ENCODE measurements around the gene CIAO3. TPM values are rescaled to one million over a fixed set of nuclear protein-coding genes. Genes with fewer than 3 reads are reported as not detected.
"Not testable (repeated sequence)": the region's sequence is repeated elsewhere in the genome, so short reads cannot be mapped to it uniquely, and the experiment has no call there.

The CIAO3 gene
- total RNA-seq, 1 donor from 2014 or later, result 39.5 TPM

DNA sequence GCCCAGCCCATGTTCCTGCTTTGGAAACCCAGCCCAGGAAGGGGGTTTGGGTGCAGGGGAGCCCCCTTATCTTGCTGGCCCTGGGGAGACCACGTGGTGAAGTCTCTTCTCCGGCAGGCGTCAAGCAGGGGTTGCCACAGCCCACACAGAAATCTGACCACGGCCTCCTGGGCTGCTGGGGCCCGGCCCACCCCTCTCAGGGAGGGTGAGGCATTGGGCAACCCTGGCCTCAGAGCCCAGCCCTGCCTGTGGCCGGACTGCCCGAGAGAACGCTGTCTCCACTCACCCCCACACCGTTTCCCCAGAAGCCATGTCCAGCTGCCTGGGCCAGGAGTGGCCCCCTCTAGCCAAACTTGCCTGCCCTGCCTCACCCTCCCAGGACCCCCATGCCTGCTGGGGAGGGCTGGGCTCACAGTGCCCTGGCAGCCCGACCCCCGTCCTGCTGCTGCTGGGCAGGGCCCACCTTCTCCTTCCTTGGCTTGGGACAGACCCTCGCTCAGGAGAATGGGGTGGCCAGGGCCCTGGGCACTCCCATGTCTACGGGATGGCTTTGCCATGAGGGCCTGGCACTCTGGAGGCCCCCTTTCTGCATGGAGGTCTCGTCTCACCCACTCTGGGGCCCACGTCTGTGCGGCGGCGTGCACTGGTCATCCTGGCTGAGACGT lies 40.7 kb upstream of the CIAO3 start:
- intact Hi-C loops (cut with micrococcal nuclease), result no loop called here
- DNase-seq, result no peak

DNA sequence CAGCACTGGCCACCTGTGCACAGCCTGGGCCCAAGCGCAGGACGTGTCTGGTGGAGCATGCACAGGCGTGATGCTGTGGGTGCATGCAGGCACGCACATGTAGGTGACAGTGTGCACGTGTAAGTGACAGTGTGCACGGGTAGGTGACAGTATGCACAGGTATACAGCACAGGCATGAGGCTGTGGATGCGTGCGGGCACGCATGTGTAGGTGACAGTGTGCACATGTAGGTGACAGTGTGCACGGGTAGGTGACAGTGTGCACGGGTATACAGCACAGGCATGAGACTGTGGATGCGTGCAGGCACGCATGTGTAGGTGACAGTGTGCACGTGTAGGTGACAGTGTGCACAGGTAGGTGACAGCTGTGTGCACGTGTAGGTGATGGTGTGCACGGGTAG lies 39.5 kb upstream of the CIAO3 start:
- intact Hi-C loops (cut with micrococcal nuclease), result no loop called here
- H3K4me3 Mint-ChIP-seq, result no peak overlapping the region
- H3K36me3 Mint-ChIP-seq (ENCODE audit: low read depth), result peaks cover 4% of the 10 kb centered on the region

More for the DNA sequence above, 40.7 kb upstream of the CIAO3 start:
- H3K27ac Mint-ChIP-seq, result no peak overlapping the region
- peaks cover 4% of the 10 kb centered on the region for H3K36me3 Mint-ChIP-seq (ENCODE audit: low read depth)
- H3K9me3 Mint-ChIP-seq, result no peaks in the 10 kb centered on the region
- no peak overlapping the region for H3K4me3 Mint-ChIP-seq
- H3K27me3 Mint-ChIP-seq, result peaks cover 2% of the 10 kb centered on the region
- peaks cover 2% of the 10 kb centered on the region for H3K4me1 Mint-ChIP-seq

DNA sequence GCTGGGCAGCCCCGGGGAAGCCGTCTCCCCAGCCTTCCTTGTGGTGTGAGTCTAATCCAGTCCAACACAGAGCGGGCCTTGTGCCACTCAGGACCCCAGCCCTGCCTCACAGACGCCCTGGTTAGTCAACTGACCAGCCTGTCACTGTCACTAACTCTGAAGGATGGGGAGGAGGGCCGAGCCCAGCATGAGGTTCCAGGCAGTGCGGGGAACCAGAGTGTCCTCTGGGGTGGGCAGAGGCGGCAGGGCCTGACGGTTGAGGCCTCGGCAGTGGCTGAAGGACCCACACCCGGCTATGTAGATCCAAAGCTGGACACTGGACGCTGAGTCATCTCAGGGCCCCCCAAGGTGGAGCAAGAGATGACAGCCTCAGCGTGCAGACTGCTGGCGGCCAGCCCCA lies 38.8 kb upstream of the CIAO3 start:
- Mint-ChIP-seq H3K36me3 (ENCODE audit: low read depth) (no peaks in the 10 kb centered on the region), H3K4me3 (no peak overlapping the region), H3K27me3 (peaks cover 2% of the 10 kb centered on the region), H3K27ac (no peak overlapping the region), H3K4me1 (no peaks in the 10 kb centered on the region), H3K9me3 (no peaks in the 10 kb centered on the region)
- intact Hi-C loops (cut with micrococcal nuclease), result no loop called here
- no peak for DNase-seq

More for the DNA sequence above, 39.5 kb upstream of the CIAO3 start:
- DNase-seq, result no peak
- peaks cover 2% of the 10 kb centered on the region for H3K27me3 Mint-ChIP-seq
- H3K9me3 Mint-ChIP-seq, result no peaks in the 10 kb centered on the region
- H3K4me1 Mint-ChIP-seq, result no peaks in the 10 kb centered on the region
- H3K27ac Mint-ChIP-seq, result no peak overlapping the region

GRCh38 chr16:778909-779527 lies 38.2 kb upstream of the CIAO3 start:
- no peaks in the 10 kb centered on the region for H3K9me3 Mint-ChIP-seq
- H3K4me3 Mint-ChIP-seq, result no peak overlapping the region
- H3K27ac Mint-ChIP-seq, result no peak overlapping the region
- intact Hi-C loops (cut with micrococcal nuclease), result no loop called here
- no peak for DNase-seq
- no peaks in the 10 kb centered on the region for H3K4me1 Mint-ChIP-seq
- H3K36me3 Mint-ChIP-seq (ENCODE audit: low read depth), result no peaks in the 10 kb centered on the region
- peaks cover 2% of the 10 kb centered on the region for H3K27me3 Mint-ChIP-seq

GRCh38 chr16:778447-778846 lies 37.6 kb upstream of the CIAO3 start:
- intact Hi-C loops (cut with micrococcal nuclease), result no loop called here
- Mint-ChIP-seq H3K9me3 (no peaks in the 10 kb centered on the region), H3K36me3 (ENCODE audit: low read depth) (no peaks in the 10 kb centered on the region), H3K4me1 (no peaks in the 10 kb centered on the region), H3K4me3 (no peak overlapping the region), H3K27ac (no peak overlapping the region), H3K27me3 (peaks cover 2% of the 10 kb centered on the region)
- no peak for DNase-seq

GRCh38 chr16:777826-778225 lies 37.0 kb upstream of the CIAO3 start:
- Mint-ChIP-seq H3K4me1 (no peaks in the 10 kb centered on the region), H3K27ac (no peak overlapping the region), H3K27me3 (peaks cover 2% of the 10 kb centered on the region), H3K36me3 (ENCODE audit: low read depth) (no peaks in the 10 kb centered on the region), H3K4me3 (no peak overlapping the region), H3K9me3 (no peaks in the 10 kb centered on the region)
- no peak for DNase-seq
- intact Hi-C loops (cut with micrococcal nuclease), result no loop called here

DNA sequence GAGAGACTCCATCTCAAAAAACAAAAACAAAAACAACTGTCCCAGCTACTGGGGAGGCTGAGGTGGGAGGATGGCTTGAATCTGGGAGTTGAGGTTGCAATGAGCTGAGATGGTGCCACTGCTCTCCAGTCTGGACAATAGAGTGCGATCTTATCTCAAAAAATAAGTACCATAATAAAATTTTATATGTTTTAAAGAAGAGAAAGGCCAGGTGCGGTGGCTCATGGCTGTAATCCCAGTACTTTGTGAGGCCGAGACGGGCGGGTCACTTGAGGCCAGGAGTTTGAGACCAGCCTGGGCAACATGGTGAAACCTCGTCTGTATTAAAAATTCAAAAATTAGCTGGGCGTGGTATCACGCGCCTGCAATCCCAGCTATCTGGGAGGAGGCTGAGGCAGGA lies 36.0 kb upstream of the CIAO3 start:
- Mint-ChIP-seq H3K4me3 (no peak overlapping the region), H3K27ac (no peak overlapping the region), H3K4me1 (no peaks in the 10 kb centered on the region), H3K36me3 (ENCODE audit: low read depth) (no peaks in the 10 kb centered on the region), H3K27me3 (peaks cover 2% of the 10 kb centered on the region), H3K9me3 (no peaks in the 10 kb centered on the region)
- intact Hi-C loops (cut with micrococcal nuclease), result no loop called here
- DNase-seq, result no peak

- H3K4me1 Mint-ChIP-seq; DNase-seq; H3K27me3 Mint-ChIP-seq; H3K9me3 Mint-ChIP-seq; H3K4me3 Mint-ChIP-seq; H3K36me3 Mint-ChIP-seq (ENCODE audit: low read depth); intact Hi-C loops (cut with micrococcal nuclease); H3K27ac Mint-ChIP-seq: not testable (repeated sequence)
These were observed 35.5 kb upstream of the CIAO3 start for GRCh38 chr16:776298-776697.

DNA sequence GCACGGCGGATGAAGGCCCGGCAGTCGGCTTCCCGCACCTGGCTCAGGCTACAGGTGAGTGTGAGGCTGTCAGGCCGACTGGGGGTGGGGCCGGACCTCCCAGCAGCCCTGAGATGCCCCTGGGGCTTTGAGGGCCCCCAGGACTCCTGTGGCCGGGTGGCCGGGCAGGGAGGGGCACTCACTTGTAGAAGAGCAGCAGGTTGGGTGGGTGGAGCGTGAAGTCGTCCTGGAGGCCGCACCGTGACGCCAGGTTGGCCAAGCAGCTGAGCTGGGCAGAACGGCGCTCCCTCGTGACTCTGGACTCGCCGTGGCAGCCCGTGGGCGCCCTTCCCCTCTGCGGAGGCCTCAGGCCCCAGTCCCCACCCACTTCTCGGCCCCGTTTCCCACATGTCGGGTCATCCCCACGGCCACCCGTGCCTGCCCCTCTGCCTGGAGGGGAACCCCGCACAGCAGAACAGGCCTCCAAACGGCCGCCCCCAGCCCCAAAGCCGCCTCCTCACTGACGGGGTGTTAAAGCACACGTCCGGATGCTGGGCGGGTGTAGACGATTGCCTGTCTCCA lies 34.5 kb upstream of the CIAO3 start:
- intact Hi-C loops (cut with micrococcal nuclease), result no loop called here
- Mint-ChIP-seq H3K4me1 (no peaks in the 10 kb centered on the region), H3K27ac (no peak overlapping the region), H3K9me3 (no peaks in the 10 kb centered on the region), H3K27me3 (peaks cover 2% of the 10 kb centered on the region), H3K4me3 (no peak overlapping the region), H3K36me3 (ENCODE audit: low read depth) (no peaks in the 10 kb centered on the region)
- DNase-seq, result no peak

GRCh38 chr16:774086-775001 lies 33.5 kb upstream of the CIAO3 start:
- no peaks in the 10 kb centered on the region for H3K36me3 Mint-ChIP-seq (ENCODE audit: low read depth)

GRCh38 chr16:772959-773358 lies 32.2 kb upstream of the CIAO3 start:
- Mint-ChIP-seq H3K4me1 (no peaks in the 10 kb centered on the region), H3K27me3 (peaks cover 2% of the 10 kb centered on the region), H3K36me3 (ENCODE audit: low read depth) (no peaks in the 10 kb centered on the region)

More at GRCh38 chr16:774086-775001, 33.5 kb upstream of the CIAO3 start:
- no peaks in the 10 kb centered on the region for H3K4me1 Mint-ChIP-seq
- no peak overlapping the region for H3K27ac Mint-ChIP-seq
- peaks cover 2% of the 10 kb centered on the region for H3K27me3 Mint-ChIP-seq
- intact Hi-C loops (cut with micrococcal nuclease), result no loop called here
- DNase-seq, result no peak
- H3K9me3 Mint-ChIP-seq, result no peaks in the 10 kb centered on the region
- H3K4me3 Mint-ChIP-seq, result no peak overlapping the region

DNA sequence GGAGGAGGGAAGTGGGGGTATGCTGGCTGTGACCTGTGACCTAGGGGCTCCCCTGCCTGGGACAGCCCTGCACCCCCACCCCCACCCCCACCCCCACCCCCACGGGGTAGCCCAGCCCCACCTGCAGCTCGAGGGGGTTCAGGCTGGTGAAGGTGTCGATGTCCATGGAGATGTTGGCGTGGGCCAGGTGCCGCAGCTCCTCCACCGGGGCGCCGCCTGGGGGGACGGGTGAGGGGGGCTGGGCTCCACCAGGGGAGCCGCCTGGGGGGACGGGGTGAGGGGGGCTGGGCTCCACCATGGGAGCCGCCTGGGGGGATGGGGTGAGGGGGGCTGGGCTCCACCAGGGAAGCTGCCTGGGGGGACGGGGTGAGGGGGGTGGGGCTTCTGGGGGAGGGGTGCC lies 29.6 kb upstream of the CIAO3 start:
- DNase-seq, result no peak
- Mint-ChIP-seq H3K36me3 (ENCODE audit: low read depth) (no peaks in the 10 kb centered on the region), H3K27ac (no peak overlapping the region), H3K4me1 (no peaks in the 10 kb centered on the region), H3K27me3 (no peaks in the 10 kb centered on the region), H3K4me3 (no peak overlapping the region), H3K9me3 (no peaks in the 10 kb centered on the region)
- intact Hi-C loops (cut with micrococcal nuclease), result no loop called here

More at GRCh38 chr16:772959-773358, 32.2 kb upstream of the CIAO3 start:
- Mint-ChIP-seq H3K9me3 (no peaks in the 10 kb centered on the region), H3K4me3 (no peak overlapping the region), H3K27ac (no peak overlapping the region)
- intact Hi-C loops (cut with micrococcal nuclease), result no loop called here
- DNase-seq, result no peak

- no peak for DNase-seq
- intact Hi-C loops (cut with micrococcal nuclease), result no loop called here
- Mint-ChIP-seq H3K36me3 (ENCODE audit: low read depth) (no peaks in the 10 kb centered on the region), H3K9me3 (no peaks in the 10 kb centered on the region), H3K4me1 (no peaks in the 10 kb centered on the region), H3K27me3 (no peaks in the 10 kb centered on the region), H3K4me3 (no peak overlapping the region), H3K27ac (no peak overlapping the region)
These were observed 29.1 kb upstream of the CIAO3 start for GRCh38 chr16:769934-770333.
